C4-2B (cell line): ENCODE data around the gene C17orf113.
A peak's percentile ranks its signal among the peaks of the same experiment; 100 is the strongest.

ENCODE experiments used
- H3K27ac ChIP-seq: fragments of 450-650 bp; 2 replicates; pipeline ENCODE4 v1.5.1; 2017
- CTCF ChIP-seq: fragments of 450-650 bp; conservative IDR thresholded peaks from 2 replicates; pipeline ENCODE4 v1.5.1; 2017; ENCODE audit warnings: mild to moderate bottlenecking
- ZFX ChIP-seq: fragments of 450-650 bp; IDR thresholded peaks from 2 replicates; pipeline ENCODE4 v1.6.1; 2017

The C17orf113 gene

GRCh38 chr17:42025936-42026335 lies 24.5 kb downstream of the C17orf113 start:
- no peak for TF ChIP-seq CTCF
- TF ChIP-seq ZFX = no peak

DNA sequence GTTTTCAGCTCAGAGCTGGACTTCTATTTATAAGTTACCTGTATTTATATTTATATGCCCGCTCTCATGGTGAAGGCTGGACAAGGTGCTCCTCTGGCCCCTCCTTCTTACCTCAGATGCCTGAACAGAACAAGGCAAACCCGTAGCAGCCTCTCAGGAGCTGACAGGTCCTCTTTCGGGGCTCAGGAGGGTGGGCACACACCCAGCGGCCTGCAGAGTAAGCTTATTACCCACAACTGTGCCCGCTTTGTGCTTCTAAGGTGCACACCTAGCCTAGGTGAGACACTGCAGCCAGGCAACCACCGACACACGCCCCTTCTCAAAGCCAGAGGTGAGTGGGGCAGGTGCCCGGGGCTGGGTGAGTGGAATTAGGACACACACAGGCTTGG lies 25.2 kb downstream of the C17orf113 start:
- TF ChIP-seq CTCF = no peak; the same call in none of the 2 replicates
- TF ChIP-seq ZFX = no peak
- H3K27ac ChIP-seq = no peak overlapping the region

More at GRCh38 chr17:42025936-42026335, 24.5 kb downstream of the C17orf113 start:
- H3K27ac ChIP-seq = no peak overlapping the region

DNA sequence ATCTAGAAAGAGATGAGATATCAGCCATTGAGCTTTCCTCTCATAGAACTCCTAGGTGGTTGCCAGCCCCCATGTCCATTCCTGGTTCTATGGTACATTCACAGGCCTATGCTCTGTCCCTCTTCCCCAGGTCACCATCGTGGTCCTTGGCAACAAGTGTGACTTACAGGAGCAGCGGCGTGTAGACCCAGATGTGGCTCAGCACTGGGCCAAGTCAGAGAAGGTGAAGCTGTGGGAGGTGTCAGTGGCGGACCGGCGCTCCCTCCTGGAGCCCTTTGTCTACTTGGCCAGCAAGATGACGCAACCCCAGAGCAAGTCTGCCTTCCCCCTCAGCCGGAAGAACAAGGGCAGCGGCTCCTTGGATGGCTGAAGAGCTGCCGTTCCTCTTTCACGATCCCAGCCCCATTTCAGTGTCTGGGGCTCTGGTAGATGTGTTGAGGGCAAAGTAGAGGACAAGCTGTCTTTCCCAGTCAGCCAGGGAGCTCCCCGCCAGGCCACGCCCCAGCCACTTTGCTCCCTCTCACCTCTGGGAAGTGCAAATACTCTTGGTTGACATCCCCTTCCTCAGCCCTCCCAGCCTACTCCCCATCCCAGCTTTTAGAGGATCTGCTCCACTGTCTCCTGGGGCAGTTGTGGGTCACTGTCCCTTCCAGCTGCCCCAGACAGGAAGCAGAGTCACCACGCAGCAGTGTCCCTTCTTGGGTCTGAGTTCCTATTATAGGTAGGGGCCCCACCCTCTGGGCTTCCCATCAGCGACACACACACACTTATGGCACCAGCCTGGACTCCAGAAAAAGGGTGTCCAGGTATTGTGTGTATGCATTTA lies 26.7 kb downstream of the C17orf113 start:
- TF ChIP-seq CTCF (no peak), ZFX (no peak; the same call in 1 of the 2 replicates)
- no peak overlapping the region for H3K27ac ChIP-seq

DNA sequence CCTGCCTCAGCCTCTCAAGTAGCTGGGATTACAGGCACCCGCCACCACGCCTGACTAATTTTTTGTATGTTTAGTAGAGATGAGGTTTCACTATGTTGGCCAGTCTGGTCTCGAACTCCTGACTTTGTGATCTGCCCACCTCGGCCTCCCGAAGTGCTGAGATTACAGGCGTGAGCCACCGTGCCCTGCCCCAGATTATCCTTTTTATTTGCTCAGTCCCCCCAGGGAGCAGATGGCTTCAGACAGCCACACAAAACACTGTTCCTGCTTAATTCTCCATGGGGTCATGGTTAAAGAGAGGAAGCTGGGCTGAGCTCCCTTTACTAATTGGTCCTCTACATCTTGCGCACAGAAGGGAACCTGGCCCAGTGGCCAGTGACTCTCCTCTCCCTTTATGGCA lies 29.6 kb downstream of the C17orf113 start:
- peak overlapping the region; percentile 79 for H3K27ac ChIP-seq

DNA sequence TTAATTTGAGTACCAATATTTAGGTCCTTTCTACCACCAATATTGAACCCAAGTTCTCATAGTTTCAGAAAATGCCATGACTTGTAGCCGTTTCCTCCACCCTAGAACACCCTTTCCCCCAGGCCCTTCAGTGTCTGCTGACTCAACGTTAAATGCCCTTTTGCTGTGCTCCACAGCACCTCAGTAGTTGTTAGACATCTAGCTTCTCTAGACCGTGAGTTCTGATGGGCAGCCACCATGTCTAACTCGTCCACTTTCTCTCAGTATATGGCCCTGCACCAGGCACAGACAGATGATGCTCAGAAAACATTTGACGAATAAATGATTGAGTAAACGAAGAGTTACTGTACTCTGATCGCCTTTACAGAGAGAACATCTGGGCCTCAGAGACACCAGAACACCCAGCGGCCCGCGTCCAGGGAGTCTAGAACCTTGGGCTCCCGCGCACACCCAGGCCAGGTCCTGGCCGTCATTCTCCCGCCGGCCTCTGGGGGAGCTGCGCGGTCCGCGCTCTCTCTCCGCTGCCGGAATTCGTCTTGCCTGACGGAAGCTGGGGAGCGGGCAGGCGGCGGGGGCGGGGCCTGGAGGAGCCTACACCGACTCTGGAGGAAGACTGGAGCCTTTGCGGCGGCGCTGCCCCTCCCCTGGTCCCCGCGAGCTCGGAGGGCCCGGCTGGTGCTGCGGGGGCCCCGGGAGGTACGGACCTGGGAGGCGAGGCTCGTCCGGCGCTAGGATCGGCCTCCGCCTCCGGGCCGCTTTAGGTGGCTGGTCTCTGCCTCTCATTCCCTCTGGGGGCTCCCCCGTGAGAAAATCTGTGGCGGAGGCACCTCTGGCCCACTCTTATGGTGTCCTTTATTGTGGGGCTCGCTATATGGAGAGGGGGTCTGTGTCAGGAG lies 30.6 kb downstream of the C17orf113 start, which contains the start of gene NKIRAS2:
Gene NKIRAS2 (plus strand): TSS at position 582 of the 896 bp plus-strand sequence. CDS start 1,488 bp downstream, outside the sequence.
- TF ChIP-seq ZFX (no peak), CTCF (peak; percentile 99)
- H3K27ac ChIP-seq = peak within 1 kb of the TSS; percentile 79

- H3K27ac ChIP-seq = no peak overlapping the region
- TF ChIP-seq CTCF = no peak
Observed at GRCh38 chr17:42018988-42019387, 31.4 kb downstream of the C17orf113 start.

DNA sequence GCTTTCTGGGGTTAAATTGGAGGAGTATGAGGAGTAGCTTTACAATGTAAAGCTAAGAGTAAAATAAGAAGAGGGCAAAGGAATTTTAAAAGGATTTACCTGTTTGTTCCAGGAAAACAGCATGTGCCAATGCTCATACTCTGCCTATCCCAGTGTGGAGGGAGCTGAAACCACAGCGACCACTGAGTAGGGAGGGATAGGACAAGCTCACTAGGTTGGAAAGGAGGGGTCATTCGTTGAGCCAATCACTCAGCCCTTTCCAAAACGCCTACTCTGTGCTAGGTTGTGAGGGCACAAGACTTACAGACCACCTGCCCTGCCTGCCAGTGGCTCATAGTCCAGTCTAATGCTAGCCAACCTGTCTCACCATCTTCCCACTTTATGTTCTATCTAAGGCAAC lies 32.1 kb downstream of the C17orf113 start:
- H3K27ac ChIP-seq = peak overlapping the region; percentile 96
- no peak for TF ChIP-seq ZFX
- TF ChIP-seq CTCF = no peak
